ENCODE data around the gene MEFV.
"Not testable (repeated sequence)": the region's sequence is repeated elsewhere in the genome, so short reads cannot be mapped to it uniquely, and the experiment has no call there.

Gene MEFV

DNA sequence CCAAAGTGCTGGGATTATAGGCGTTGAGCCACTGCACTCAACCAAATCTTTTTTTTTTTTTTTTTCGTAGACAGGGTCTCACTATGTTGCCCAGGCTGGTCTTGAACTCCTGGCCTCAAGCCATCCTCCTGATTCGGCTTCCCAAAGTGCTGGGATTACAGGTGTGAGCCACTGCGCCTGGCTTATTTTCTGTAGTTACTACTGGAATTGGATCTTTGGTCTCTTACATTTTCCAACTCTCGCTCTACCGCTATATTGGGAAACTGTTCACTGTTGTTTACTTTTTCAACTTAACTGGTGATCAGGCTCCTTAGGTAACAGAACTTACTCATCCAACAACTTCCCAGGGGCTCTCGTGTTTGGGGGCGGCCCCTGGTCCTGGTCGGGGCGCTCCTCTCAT is 35.6 kb downstream of the MEFV start:
- DNase-seq (ENCODE audit: low read depth in 2 of 2) = no peak

DNA sequence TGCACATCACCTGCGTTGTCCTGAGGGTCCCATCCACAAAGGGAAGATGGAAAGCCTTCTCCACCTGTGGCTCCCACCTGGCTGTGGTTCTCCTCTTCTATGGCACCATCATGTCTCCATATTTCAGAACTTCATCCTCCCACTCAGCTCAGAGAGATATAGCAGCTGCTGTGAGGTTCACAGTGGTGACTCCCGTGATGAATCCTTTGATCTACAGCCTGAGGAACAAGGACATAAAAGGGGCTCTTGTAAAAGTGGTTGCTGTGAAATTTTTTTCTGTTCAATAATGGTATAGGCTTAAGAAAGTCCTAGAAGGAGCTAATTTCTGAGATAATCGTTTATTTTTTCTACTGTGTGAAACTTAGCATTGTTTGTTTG is 40.2 kb downstream of the MEFV start:
- DNase-seq (ENCODE audit: low read depth in 2 of 2) = no peak

GRCh38 chr16:3215601-3216262 is 40.7 kb downstream of the MEFV start:
- DNase-seq (ENCODE audit: low read depth in 2 of 2) = no peak

DNA sequence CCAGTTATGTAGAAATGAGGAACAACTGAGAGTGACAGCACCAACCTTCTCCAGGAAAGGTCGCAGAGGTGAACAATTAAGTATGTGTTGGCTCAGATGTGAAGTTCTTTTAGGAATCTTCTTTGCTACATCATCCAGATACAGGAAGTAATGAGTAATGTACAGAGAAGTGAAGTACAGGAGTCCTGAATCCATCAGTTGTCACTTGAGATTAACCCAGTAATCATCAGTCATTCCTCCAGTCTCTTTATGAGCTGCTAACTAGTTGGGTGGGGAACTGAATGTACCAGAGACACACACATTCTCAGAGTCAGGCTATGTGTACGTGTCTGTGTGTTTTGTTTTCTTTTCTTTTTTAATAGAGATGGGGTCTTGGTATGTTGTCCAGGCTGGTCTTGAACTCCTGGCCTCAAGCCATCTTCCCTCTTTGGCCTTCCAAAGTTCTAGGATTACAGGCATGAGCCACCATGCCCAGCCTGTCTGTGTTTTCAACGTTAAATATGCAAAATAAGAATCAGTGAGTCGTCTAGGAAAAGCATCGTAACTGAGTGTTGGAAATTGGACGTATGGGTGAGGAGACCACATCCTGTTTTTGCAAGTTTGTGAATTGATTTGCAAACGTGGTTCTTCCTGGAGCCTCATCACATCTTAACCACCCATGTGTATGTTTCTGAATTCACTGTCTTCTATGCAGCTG is 41.4 kb downstream of the MEFV start:
- DNase-seq (ENCODE audit: low read depth in 2 of 2) = no peak

GRCh38 chr16:3212567-3212966 is 43.9 kb downstream of the MEFV start:
- DNase-seq (ENCODE audit: low read depth in 2 of 2) = no peak

DNA sequence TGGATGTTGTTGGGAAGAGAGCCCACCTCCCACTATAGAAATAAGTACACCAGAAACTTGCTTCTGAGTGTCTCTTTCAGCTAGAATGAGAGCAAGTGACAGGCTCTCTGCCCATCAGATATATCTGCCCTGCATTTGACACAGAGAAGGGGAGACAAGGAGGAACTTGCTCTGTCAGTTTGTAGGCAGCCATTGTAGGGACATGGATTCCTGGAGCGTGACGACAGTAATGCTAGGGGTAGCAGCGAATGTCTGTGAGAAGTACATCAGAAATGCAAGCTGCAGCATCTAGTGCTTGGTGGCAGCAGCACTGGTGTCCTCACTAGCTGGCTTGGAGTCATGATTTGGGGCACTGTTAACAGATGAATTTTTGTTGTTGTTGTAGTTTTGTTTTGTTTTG is 44.4 kb downstream of the MEFV start:
- no peak for DNase-seq (ENCODE audit: low read depth in 2 of 2)

DNA sequence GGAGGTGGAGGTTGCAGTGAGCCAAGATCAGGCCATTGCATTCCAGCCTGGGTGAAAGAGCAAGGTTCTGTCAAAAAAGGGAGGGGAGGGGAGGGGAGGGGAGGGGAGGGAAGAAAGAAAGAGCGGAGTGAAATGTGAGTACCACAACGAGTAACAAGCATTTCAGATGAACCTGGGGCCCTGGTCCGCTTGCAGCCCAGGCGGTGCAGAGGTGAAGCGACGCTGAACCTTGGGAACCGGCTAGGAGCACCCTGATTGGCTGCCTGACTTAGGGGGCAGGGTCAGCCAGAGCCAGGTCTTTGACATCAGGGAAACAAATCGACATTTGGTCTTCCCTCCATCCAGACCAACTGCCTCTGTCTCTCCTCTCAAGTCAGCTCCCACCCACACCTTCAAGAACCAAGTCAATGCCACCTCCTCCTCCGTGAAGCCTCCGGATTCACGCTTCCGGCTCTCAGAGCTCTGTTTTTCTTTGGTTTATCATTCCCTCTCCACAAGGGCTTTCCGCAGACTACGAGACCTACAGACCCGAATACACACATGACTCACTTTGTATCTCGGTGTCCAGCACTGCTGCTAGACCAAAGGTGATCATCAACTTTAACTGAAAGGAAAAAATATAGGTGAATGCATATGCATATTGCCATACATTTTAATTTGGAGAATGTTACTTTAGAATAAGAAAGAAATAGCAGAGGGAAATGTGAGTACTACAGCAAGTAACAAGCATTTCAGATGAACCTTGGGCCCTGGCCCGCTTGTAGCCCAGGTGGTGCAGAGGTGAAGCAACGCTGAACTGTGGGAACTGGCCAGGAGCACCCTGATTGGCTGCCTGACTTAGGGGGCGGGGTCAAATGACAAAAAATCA is 49.1 kb downstream of the MEFV start:
- DNase-seq (ENCODE audit: low read depth in 2 of 2) = no peak

- not testable (repeated sequence) for DNase-seq (ENCODE audit: low read depth in 2 of 2)
Measured at GRCh38 chr16:3205939-3206338, 50.5 kb downstream of the MEFV start.

GRCh38 chr16:3202903-3203539 is 53.4 kb downstream of the MEFV start:
- no peak for DNase-seq (ENCODE audit: low read depth in 2 of 2)

GRCh38 chr16:3198334-3199072 is 57.9 kb downstream of the MEFV start:
- no peak for DNase-seq (ENCODE audit: low read depth in 2 of 2)

DNA sequence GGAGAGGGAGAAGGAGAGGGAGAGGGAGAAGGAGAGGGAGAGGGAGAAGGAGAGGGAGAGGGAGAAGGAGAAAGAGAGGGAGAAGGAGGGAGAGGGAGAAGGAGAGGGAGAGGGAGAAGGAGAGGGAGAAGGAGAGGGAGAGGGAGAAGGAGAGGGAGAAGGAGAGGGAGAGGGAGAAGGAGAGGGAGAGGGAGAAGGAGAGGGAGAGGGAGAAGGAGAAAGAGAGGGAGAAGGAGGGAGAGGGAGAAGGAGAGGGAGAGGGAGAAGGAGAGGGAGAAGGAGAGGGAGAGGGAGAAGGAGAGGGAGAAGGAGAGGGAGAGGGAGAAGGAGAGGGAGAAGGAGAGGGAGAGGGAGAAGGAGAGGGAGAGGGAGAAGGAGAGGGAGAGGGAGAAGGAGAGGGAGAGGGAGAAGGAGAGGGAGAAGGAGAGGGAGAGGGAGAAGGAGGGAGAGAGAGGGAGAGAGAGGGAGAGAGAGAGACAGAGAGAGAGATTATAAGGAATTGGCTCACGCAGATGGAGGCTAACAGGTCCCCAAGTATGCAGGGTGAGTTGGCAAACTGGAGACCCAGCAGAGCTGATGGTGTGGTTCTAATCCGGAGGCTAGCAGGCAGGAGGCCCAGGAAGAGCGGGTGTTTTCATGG is 58.6 kb downstream of the MEFV start:
- not testable (repeated sequence) for DNase-seq (ENCODE audit: low read depth in 2 of 2)

- no peak for DNase-seq (ENCODE audit: low read depth in 2 of 2)
Measured at GRCh38 chr16:3195975-3196374, 60.5 kb downstream of the MEFV start.

DNA sequence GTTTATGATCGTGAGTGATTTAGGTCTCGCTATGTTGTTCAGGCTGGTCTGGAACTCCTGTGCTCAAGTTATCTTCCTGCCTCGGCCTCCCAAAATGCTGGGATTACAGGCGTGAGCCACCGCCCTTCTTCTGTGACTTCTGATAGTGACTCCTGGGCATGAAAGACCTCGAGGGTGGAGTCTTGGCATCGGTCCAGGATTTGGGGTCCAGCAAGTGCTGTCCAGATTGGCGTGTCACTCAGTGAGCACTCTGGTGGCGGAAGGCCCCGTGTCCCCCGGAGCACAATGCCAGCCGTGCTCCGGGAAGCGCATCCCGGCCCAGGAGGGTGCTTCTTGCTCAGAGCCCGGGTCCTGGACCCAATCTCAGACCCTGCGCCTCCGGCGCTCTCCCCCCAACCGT is 61.6 kb downstream of the MEFV start:
- no peak for DNase-seq (ENCODE audit: low read depth in 2 of 2)

DNA sequence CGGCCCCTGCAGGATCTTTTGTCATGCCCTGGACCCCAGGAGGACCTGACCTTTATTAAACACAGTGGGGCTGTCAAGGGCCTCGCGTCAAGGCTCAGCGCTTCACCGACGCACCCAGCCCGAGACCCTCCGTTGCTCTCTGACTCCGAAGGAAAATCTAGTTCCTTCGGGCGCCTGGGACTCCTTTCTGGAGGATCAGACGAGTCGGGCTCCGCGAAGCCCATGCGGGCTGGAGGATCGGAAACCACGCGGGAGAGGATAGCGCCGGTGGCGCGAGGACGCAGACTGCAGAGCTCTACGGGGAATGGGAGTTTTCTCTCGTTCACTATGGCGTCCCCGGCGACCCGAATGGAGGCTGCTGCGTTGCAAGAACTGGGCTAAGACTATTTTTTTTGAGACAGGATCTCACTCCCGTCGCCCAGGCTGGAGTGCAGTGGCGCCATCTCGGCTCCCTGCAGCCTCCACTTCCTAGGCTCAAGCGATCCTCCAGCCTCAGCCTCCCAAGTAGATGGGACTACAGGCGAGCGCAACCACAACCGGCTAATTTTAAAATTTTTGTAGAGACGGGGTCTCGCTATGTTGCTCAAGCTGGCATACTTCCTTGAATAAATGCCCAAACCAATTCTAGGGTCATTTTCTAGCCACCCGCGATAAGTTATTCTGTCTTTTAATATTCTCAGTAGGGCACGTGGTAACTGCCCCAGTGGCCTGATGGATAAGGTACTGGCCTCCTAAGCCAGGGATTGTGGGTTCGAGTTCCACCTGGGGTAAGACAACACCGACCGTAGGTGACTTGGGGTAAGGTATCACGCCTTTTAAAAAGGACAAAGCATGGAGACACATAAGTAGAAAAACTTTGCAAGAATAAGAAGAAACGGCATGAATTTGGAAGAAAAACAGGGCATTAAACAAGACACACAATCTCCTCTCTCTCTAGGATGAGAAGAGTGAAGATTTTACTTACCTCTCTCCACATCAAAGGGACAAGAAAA is 62.9 kb downstream of the MEFV start:
- no peak for DNase-seq (ENCODE audit: low read depth in 2 of 2)

DNA sequence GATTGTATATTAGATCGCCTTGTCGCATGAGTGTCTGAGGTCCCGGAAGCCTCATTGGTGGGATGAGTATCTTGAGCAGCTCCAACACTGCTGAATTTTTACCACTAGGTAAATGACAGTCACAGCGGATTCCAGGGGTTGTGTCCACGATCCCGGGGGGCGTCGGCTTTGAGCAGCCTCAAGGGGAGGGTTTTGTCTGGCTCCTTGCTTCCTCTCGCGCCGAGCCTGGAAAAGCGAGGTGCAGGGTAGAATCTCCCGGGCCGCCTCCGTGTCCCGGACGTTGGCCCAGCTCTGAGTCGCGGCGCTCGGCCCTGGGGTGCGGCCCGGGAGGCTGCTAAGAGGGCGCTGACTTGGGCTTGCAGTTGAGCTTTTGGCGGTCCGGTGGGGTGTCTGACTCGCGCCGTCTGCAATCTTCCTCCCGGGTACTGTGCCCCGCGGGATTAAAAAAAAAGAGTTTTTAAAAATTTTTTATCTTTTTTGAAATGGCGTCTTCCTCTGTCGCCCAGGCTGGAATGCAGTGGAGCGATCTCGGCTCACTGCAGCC is 63.9 kb downstream of the MEFV start:
- DNase-seq (ENCODE audit: low read depth in 2 of 2) = no peak
